SK-N-SH treated with all-trans-retinoic acid at 6 μM for 48 hours (cell line): ENCODE measurements around the gene MARCHF9.

Experiments used
- ARNTL ChIP-seq: fragments of 450-650 bp; formaldehyde crosslinking; IDR thresholded peaks from 2 replicates; pipeline ENCODE4 v1.5.0; 2020; ENCODE audit warnings: low read depth, mild to moderate bottlenecking, moderate library complexity, borderline replicate concordance
- PATZ1 ChIP-seq: fragments of 250-450 bp; sonication (Bioruptor Pico); IDR thresholded peaks from 2 replicates; pipeline ENCODE4 v1.8.0; 2020; ENCODE audit warnings: mild to moderate bottlenecking, moderate library complexity, borderline replicate concordance
- PPARA ChIP-seq: fragments of 250-450 bp; sonication (Bioruptor Pico); IDR thresholded peaks from 2 replicates; pipeline ENCODE4 v1.5.0; 2020; ENCODE audit warnings: mild to moderate bottlenecking, borderline replicate concordance
- ZFP3 ChIP-seq: fragments of 250-450 bp; sonication (Bioruptor Pico); IDR thresholded peaks from 2 replicates; pipeline ENCODE4 v1.5.0; 2020; ENCODE audit warnings: mild to moderate bottlenecking, moderate library complexity

- TF ChIP-seq ZFP3 (CRISPR knock-in tag) (no peak), PPARA (CRISPR knock-in tag) (no peak), ARNTL (no peak), PATZ1 (CRISPR knock-in tag) (no peak)
These were observed 11.1 kb upstream of the MARCHF9 start for GRCh38 chr12:57743769-57744168.
